ENCODE results near the gene TRAPPC3L. TPM values are rescaled to one million over a fixed set of nuclear protein-coding genes. Genes with fewer than 3 reads are reported as not detected.

TRAPPC3L gene
- total and polyA plus RNA-seq, 2 of the 13 experiments (the other 11 are each of a cell fraction or from before 2014, with no cell fraction given), result not detected

GRCh38 chr6:116563830-116564229 is 18.3 kb upstream of the TRAPPC3L start:
- Histone ChIP-seq H3K36me3 (replicated peaks in 1 of 2; ENCODE audit: control insufficient read depth in 1 of 2, insufficient read depth in 2 of 2, low read length in 2 of 2) (no peaks in the 10 kb centered on the region), H3K27ac (ENCODE audit: extremely low read length, insufficient read depth, low read length) (no peak overlapping the region), H3K79me2 (ENCODE audit: insufficient read depth, low read length) (no peaks in the 10 kb centered on the region), H3K4me3 (replicated peaks in 1 of 3; ENCODE audit: insufficient read depth in 1 of 3, low read depth in 2 of 3, low read length in 3 of 3) (no peak overlapping the region), H3K27me3 (ENCODE audit: control insufficient read depth in 1 of 2, insufficient read depth in 2 of 2, low read length in 2 of 2) (no peaks in the 10 kb centered on the region; a peak in 1 of 5 replicates), H3K4me2 (ENCODE audit: low read depth, low read length) (no peak overlapping the region), H3K9me3 (ENCODE audit: low read length) (no peaks in the 10 kb centered on the region), H3K4me1 (ENCODE audit: insufficient read depth, low read length) (peaks cover 31% of the 10 kb centered on the region), H3K9ac (ENCODE audit: insufficient read depth, low read depth, low read length) (no peak overlapping the region), H2AFZ (ENCODE audit: low read length) (no peak overlapping the region), H4K20me1 (ENCODE audit: insufficient read depth, low read length) (no peaks in the 10 kb centered on the region)
- intact Hi-C loops (cut with micrococcal nuclease; ENCODE audit: unreplicated experiment), result no loop called here
- no peak for ATAC-seq
- BruUV-seq (replicated peaks), result no TSS peak
- ChIA-PET CTCF (ENCODE audit: low intra/inter-chr PET ratio, low total read pairs) (interaction anchor here (1.1 kb wide), 1 partner anchor 28 kb away, joined by 3 read pairs; no protein-coding TSS in a partner anchor), POLR2A (interaction anchor here (1.8 kb wide), 1 partner anchor 7 kb away, joined by 11 read pairs; the partner anchor contains the start of gene RWDD1)
- no peak for DNase-seq (ENCODE audit: low spot score)
- WGBS (ENCODE audit: low lambda C conversion rate), result 53% methylated on average over 9 of the region's 9 CpGs
- FAIRE-seq, result no peak
- in situ Hi-C loops (cut with HindIII; ENCODE audit: extremely low pct_ligation_motif_present, low pct_unique_long_range_greater_than_20kb), result loop anchor here (10.0 kb wide), 1 partner anchor 289 kb away; the partner anchor contains the start of gene TSPYL1
- TF ChIP-seq KLF6 (CRISPR knock-in tag; IDR thresholded peaks at IDR 0.05) (no peak), TBX3 (IDR thresholded peaks at IDR 0.05; ENCODE audit: borderline replicate concordance) (no peak), ZUFSP (CRISPR knock-in tag; IDR thresholded peaks at IDR 0.05; ENCODE audit: borderline replicate concordance) (no peak), SRSF1 (optimal IDR thresholded peaks at IDR 0.05; ENCODE audit: low read depth, low read length) (no peak), SSRP1 (CRISPR knock-in tag; IDR thresholded peaks at IDR 0.05) (no peak), ARNTL (CRISPR knock-in tag; IDR thresholded peaks at IDR 0.05) (no peak), ZSCAN25 (CRISPR knock-in tag; IDR thresholded peaks at IDR 0.05) (no peak), CENPX (CRISPR knock-in tag; IDR thresholded peaks at IDR 0.05) (no peak), ZBTB37 (CRISPR knock-in tag; IDR thresholded peaks at IDR 0.05) (no peak), ZBTB21 (CRISPR knock-in tag; IDR thresholded peaks at IDR 0.05) (no peak), HOXA7 (CRISPR knock-in tag; IDR thresholded peaks at IDR 0.05) (no peak), BHLHE40 (IDR thresholded peaks at IDR 0.05; ENCODE audit: low read length) (no peak), SOX6 (IDR thresholded peaks at IDR 0.05) (no peak), SOX6 (CRISPR knock-in tag; IDR thresholded peaks at IDR 0.05) (no peak), PITX1 (CRISPR knock-in tag; IDR thresholded peaks at IDR 0.05) (no peak), TBP (CRISPR knock-in tag; IDR thresholded peaks at IDR 0.05) (no peak), ZNF296 (CRISPR knock-in tag; conservative IDR thresholded peaks at IDR 0.05) (no peak)
- TF ChIP-seq, protein P1, sequence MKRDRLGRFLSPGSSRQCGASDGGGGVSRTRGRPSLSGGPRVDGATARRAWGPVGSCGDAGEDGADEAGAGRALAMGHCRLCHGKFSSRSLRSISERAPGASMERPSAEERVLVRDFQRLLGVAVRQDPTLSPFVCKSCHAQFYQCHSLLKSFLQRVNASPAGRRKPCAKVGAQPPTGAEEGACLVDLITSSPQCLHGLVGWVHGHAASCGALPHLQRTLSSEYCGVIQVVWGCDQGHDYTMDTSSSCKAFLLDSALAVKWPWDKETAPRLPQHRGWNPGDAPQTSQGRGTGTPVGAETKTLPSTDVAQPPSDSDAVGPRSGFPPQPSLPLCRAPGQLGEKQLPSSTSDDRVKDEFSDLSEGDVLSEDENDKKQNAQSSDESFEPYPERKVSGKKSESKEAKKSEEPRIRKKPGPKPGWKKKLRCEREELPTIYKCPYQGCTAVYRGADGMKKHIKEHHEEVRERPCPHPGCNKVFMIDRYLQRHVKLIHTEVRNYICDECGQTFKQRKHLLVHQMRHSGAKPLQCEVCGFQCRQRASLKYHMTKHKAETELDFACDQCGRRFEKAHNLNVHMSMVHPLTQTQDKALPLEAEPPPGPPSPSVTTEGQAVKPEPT (CRISPR knock-in tag; IDR thresholded peaks at IDR 0.05; ENCODE audit: low read depth), result no peak

Data from HepG2 (cell line).